Measurements from ENCODE around the gene ZDHHC13.

ZDHHC13 gene

DNA sequence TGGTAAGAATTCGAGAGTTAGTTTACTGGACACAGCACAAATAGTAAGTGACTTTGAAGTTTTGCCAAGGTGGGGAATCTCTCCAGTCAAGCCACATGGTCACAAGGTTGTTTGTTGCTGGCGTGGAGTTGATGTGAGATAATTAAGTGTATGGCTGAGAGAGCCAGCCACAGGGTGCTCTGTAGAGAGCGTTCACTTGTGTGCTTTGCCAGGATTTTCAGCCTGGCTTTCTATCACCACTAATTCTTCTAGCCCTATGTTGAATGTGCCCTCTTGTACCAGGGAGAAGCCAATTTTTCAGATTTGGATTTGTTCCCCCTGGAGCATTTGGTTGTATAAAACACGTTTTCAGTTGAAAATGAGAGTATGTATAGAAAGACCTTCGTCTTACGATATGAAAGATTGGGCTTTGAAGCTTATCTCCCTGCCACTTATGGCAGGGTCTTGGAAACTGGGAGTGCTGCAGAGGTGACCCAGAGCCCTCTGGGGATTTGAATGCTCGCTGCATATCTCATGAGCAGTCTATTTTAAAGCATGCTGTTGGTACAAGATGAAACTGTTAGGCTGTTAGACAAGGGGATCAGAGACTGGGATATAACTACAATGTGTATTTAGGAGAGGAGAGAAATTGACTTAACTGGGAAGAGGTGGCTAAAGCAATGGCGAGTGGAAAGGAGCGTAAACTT, 56.2 kb downstream of the ZDHHC13 start:
- DNase-seq, result no peak

DNA sequence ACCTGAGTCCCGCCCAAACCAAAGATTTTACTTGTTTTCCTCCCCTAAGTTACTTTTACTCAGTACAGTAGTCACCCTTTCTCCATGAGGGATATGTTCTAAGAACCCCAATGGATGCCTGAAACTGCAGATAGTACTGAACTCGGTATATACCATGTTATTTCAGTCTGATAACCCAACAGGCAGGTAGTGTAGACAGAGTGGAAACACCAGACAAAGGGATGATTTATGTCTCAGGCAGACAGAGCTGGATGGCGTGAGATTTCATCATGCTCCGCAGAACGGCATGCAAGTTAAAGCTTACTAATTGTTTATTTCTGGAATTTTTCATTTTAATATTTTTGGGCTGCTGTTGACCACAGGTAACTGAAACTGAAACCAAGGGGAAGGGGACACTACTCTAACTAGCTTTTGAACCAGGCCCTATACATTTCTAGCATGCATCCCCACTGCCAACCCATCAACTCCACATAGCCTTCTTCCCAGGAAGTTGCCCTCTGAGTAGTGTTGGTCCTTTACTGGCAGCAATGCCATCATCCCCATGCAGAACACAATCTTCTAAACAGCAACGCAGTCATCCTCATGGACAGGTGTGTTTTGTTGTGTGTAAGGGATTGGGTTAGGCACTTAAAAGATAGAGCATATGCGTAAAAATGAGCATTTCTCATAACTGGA, 57.1 kb downstream of the ZDHHC13 start:
- no peak for DNase-seq

DNA sequence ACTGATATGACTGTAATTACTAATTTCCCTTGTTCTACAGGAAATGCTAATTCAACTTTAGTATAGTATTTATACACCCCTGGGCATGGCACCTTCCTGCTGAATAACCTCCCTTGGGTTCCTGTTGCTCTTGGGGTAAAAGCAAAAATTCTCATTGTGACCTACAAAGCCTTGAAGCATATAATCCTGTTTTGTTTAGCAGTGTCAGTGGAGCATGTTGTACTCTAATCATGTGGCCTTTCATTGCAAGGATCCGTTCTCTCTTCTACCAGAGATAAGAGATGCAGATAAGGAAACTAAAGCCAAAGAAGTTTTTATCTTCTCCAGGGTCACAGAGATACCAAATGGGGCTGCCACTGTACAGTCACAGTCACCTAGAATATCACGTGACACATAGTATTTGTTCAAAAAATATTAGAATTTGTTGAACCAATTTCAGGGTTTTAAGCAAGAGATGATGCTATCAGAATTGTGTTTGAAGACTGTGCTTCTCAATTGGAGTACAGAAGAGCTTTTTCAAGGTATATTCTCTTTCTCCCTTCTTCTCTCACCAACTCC, 59.7 kb downstream of the ZDHHC13 start:
- DNase-seq, result no peak

DNA sequence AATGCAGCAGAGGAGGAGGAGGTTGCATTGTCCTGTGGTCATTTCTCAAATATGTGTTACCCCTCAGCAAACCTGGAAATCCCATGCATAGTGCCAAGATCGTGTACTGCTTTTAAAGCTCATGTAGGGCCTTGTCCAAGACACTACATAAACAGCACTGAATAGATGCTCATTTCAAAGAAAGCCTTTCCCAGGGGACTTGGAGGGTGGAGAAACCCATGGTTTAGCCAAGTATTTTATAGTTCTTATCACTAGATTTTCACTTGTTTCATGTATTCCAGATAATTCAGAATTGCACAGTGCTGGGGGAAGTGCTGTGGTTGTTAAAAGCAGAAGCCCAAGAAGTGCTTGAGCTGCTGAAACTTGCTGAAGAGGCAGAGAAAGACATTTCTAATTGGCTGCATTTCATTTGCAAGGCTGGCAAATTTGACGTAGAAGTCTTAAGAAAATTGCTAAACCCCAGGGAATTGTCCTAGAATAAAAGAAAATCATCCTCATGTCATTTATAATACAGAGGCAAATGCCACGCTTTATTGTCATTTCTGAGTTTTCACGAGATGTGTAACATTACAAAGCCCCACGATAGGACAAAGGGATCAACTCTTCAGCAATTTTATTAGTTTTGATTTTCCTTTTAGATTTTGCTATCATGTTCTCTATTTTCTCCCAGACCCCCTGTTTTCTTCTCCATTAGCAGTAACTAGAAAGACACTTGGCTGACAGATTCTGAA, 64.7 kb downstream of the ZDHHC13 start:
- DNase-seq, result no peak

DNA sequence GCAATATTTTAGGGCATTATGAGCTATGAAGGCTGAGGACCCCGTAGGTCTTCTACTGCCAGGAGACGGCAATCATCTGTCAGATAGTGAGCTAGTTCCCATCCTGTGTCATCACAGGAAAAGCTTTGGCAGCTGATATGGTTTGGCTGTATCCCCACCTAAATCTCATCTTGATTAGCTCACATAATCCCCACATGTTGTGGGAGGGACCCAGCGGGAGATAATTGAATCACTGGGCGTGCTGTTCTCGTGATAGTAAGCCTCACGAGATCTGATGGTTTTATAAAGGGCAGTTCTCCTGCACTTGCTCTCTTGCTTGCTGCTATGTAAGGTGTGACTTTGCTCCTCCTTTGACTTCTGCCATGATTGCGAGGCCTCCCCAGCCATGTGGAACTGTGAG, 66.7 kb downstream of the ZDHHC13 start:
- DNase-seq, result no peak

DNA sequence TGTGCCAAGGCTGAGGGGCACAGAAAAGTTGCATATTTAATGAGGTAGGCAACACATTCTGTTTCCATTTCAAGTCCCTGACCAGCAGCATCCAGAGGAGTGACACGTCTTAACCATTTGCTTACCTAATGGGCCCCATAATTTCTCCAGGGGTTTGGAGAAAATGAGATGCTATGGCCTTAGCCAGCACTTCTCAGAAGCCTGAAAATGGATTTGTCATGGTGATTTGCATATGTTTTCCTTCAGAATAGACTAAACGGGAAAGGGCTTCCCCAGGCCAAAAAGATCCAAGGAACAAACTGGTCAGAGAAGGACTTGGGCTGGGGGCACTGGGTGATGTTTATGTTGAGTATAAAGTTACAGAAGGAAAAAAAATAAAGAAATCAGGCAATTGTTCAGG, 68.1 kb downstream of the ZDHHC13 start:
- no peak for DNase-seq

DNA sequence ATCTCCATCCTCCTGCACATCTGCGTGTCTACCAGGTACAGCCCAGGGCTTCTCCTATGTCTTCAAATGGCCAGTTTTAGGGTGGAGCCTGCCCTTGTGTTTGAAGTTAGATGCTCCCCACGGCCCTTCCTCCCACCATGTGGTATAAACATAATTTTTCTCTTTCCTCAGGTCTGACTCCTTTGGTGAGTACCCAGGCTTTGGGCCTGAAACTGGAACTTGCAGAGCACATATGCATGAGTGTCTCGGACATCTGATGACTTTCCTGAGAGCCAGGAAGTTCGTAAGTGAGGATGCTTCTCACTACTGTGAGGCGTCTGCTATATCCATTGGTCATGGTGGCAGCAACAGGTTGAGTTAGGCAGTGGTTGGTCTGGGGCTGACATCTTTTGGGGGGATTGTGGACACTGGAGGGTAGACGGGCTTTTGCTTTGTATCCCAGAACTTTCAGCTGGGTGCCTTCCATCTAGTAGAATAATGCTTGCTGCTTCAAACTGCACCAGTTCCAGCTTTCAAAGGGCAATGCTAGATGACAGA, 68.6 kb downstream of the ZDHHC13 start:
- no peak for DNase-seq

DNA sequence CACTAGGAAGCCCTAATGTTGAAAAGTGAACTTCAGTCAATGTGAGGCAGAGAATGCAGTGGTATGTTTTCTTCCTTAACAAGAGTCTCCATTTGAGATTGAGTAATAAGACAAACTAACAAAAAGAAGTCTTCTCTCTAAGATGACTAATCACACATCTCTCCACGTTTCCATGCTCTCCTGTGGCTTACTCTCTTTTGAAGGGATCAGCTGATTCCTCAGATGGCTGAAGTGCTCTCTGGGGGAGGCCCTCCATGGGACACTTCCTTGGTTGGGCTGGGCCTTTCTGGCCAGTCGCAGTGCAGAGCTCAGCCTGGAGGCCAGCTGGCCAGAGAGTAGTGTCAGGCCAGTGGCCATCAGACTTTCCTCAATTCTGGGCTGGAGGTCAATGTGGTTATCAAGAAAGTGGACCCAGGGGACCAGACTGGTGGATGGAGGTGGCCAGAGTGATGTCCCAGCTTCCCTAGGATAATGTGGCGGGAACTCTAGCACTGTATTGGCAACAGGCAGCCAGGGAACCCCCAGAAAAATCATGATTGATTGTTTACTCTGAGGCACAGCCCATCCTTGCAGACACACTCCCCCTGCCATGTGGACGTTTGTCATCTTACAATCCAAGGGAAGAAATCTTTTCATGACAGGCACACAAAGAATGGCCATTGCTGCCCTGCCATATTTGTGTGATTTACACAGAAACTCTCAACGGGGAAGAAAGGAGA, 70.3 kb downstream of the ZDHHC13 start:
- DNase-seq, result no peak

DNA sequence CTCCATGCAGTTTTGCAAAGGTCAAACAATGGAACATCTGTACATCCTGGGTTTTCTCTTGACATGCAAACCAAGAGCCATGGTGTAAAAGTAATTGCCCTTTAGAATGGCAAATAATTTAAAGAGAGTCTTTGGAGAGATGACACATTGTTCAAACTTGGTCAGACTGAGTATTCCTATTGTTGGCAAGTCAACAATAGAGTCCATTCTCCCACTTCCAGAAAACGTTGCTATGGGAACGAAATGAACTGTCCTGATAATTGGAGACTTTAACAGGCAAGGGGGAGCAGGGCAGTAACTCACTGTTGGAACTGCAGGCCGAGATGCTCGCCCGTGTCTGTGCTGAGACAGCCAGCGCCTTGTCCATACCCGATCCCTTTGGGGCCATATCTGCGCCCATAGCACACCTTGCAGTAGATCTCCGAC, 70.9 kb downstream of the ZDHHC13 start:
- peak; percentile 57 for DNase-seq

DNA sequence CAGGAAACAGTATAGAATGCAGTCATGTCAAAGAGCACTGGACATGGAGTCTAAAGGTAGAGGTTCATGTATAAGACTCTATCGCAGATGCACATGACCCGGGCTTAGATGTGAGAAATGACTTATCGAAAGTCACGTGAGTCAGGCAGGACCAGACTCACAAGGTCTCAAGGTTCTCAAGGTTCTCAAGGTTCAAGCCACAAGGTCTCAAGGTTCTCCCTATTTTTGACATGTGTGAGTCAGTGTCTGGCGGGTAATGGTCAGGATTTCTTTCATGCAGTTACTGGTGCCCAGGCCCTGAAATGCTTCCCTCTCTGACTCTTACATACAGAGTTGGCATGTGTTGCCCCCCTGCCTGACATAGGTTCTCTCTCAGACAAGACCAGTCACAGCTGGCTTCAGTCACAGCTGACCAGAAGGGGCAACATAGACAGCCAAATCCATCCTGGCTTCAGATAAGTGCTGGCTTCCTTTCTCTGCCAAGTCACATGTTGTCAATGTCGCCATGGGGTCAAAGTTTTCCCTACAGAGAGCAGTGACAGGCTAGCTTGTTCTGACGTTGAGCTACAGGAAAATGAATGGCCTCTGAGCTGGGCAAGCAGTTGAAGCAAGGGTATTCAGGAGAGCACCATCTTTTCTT, 74.7 kb downstream of the ZDHHC13 start:
- no peak for DNase-seq

DNA sequence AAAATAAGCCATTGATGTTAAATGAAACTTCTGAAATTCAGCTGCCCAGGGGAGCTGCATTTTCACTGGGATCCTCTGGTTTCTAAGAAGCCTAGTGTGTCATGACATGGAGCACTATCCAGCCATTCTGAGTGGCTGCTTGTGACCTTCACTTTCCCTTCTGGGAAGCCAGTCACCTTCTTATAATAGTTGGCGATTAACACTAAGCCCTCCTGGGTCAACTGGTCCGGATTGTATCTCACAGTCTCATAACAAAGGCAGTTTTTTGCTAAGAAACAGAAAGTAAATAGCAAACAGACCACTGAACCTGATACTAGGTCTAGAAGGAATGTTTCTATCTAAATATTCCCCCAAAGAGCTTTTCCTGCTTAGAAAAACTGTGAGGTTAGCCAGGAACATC, 76.9 kb downstream of the ZDHHC13 start:
- DNase-seq, result no peak

DNA sequence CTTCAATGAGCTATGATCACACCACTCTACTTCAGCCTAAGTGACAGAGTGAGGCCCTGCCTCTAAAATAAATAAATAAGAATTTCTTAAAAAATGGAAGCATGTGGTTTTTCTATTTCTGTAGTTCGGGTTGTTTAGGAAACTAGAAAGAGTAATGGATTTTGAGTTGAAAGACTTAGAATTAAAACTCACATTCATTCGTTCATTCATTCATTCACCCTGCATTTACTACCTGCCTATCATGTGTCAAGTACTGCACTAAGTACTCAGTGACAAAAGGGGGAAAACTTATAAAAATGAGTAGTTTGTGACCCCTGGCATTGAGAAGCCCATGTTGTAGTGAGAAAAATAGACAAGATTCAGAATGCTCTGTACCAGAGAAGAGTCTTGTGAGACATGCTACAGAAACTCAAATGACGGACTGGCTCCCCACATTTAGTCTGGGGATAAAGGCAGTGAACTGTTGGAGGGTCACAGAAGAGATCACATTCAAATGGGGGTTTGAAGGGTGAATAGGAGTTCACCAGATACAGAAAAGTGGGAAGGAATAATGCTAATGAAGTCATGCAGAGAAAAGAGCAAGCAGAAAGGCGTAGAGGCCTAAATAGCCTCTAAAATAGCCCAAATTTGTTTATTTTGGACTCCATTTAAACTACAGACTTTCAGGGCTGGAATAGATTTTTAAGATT, 77.8 kb downstream of the ZDHHC13 start:
- no peak for DNase-seq

DNA sequence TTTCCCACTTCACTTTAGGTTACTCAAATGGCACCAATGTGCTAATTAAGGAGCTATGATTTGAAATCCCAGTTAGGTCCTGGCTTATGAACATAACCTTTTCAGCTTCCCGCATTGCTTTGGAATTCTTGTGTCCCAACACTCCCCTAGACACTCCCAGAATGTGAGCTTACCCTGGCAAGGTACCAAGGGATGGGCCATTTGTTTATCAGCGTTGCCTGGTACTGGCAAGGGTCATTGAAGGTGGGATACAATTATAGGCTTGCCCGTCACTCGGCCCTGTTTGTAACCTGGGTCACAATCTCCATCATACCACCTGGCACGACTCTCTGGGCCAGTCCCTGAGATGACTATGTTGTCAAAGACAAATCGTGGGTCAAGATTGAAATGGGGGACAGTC, 79.5 kb downstream of the ZDHHC13 start:
- no peak for DNase-seq

DNA sequence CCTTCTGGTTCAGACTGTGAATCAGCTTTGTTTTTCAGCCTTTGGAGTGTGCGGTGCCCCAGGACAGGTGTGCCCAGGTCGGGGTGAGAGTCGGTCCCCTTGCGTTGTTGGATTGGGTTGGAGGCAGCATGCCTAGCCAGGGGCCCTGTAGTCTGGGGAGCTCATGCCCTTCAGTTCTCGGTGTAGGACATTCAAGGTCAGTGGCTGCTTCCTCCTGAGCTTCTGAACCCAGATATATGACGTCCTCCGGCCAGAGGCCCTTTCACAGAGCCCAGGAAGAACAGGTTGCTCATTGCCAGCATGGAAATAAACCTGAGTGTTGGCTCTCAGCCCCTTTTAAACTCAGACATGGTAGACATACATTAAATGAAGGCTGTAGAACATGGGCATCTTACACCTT, 82.1 kb downstream of the ZDHHC13 start:
- DNase-seq, result no peak

DNA sequence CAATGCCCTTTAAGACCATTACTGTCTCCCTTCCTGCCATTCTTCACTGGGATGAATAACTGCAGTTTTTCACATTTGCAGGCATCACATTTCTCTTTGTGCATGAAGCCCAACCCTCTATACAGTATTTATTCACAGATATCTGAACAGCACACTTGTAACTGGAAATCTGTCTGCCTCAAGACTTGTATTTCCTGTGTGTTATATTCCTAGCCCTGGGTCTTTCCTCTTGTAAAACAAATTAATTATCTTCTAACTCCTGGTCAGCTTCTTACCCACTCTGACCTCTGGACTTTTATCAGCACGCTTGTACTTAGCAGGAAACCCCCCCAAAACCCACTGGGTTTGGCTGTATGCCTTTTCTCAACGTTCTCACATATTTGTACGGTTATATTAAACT, 82.8 kb downstream of the ZDHHC13 start:
- DNase-seq, result no peak

DNA sequence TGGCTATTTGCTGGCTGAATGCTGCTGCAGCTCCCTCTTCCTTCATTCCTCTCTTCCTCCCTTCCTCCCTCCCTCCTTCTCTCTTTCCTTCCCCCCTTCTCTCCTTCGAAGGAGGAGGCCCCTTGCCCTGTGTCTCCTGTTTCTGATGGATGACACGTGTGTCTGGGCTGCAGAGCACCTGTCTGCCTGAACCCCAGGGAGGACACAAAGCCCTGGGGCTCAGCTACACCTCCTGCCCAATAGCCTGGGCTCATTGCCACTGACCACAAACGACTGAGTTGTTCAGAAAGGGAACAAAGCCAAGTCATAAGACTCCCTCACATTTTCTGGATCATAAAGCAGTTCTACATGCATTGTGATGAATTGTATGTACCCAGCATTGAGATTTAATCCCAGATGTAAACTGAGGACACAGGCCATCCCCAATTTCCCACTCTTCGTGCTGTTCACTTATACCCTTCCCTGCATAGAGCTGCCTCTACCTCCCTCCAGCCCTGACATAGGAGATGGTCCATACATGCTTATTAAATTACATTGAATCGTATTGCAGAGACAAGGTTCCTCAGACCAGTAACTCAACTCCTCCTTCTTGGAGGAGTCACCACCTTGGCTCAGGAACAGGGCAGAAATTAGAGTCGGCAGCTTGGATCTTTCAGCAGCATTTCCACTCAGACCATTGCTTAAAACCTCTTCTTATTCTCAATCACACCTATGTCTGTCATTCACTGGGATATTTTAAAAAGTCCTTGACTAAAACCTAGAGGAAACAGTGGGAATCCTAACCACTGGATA, 83.6 kb downstream of the ZDHHC13 start:
- DNase-seq, result no peak

DNA sequence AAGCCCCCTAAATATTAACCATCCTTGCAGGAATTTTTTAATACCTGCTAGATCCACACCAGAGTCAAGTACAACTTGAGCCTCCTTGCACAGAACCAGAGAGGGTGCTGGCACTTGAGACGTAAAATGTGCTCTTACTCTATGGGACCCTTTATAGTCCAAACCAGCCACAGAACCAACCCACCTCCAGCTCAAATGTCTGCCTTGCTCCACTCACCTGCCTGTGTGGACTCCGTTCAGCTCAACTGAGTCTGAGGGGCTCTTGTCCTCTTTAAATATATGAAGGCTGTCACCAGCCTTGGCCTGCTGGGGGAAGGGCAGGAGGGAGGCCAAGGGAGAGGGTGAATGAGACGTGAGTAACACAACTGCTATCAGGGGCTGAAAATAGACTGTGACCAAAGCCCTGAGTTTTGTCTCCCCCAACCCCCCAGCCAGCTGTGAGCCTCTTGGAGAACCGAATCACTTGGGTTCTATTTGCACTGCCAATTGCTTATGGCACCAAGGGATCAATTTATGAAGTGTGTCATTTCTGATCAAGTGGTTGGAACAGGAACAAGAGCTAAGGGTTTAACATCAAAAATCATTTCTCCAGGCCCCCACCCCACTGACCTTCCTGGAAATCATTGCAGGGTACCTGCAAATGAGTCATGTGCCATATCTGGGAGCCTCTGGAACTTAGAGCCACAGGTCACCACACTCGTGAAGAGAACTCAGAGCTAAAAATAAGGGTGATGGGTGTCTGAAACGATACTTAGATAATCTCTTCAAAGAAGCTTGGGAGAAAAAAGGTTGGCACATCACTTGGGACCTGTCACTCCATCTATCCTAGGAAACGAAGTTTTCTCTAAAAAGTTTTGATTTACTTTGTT, 85.0 kb downstream of the ZDHHC13 start, which contains the start of gene CSRP3:
CSRP3 (minus strand) TSS at position 247 of the 869 bp plus-strand sequence. CDS start 9,535 bp downstream, outside the sequence.
- DNase-seq, result no peak

DNA sequence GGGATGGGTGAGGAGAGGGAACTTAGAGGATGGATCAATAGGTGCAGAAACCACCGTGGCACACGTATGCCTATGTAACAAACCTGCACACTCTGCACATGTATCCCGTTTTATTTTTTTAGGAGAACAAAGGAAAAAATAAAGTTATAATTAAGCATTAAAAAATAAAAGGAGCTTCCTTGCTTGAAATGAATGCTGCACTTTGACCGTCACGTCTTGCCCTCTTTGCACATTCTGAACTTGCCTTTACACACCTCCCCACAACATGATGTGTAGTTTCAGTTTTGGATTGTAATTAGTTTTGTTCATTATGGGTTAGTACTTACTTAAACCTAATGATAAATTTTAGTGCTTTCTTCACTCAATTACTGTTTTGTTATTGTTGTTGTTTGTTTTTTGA, 87.9 kb downstream of the ZDHHC13 start:
- no peak for DNase-seq

DNA sequence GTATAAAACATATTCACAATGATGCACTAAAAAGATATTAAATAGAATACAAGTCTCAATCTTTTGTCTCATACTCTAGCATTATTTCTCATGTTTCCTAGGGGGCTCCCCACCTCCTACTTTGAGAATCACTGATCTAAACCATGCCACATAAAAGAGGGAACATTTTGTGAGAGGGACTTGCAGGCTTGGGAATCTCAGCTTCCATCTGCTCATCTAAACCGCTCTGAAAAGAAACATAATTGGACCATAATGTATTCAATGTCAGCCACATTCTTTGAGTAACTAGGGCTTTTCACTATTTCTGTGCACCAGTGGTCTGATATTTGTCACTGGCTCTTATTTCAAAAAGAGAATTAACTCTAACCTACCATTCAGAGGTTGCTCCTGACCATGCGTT, 91.2 kb downstream of the ZDHHC13 start:
- no peak for DNase-seq
